HepG2 (cell line): ENCODE measurements around the gene ACBD6. TPM values are rescaled to one million over a fixed set of nuclear protein-coding genes. Genes with fewer than 3 reads are reported as not detected.

ENCODE experiments used
- ATAC-seq: fragments of 200-7000 bp; cut with Tn5 transposase; 3 replicates; pipeline ENCODE4 v1.9.1; 2020; ENCODE audit warnings: mild to moderate bottlenecking, moderate library complexity
- BruUV-seq: library from RNA; stranded (reverse); fragments of 400-500 nt; replicated peaks from 2 replicates; lab custom pipeline; 2021; lab: Mats Ljungman, UMichigan
- CTCF ChIA-PET: fragments of 300-600 bp; formaldehyde crosslinking; extraction: SDS; loops from one replicate; lab custom pipeline; 2021; ENCODE audit warnings: low total read pairs, inconsistent platforms, low intra/inter-chr PET ratio; lab: Yijun Ruan, JAX
- POLR2A ChIA-PET: fragments of 350-600 bp; sonication (Branson Sonifier 250); formaldehyde crosslinking; loops from one replicate; lab custom pipeline; 2020; ENCODE audit warnings: antibody characterized with exemption, inconsistent platforms; lab: Yijun Ruan, JAX
- DNase-seq: peaks from one replicate; pipeline ENCODE4 v3.0.0-alpha.2; 2015; ENCODE audit warnings: low spot score
- FAIRE-seq: peaks from 3 replicates; lab custom pipeline; 2011; peaks lifted over from hg19 to GRCh38; lab: Jason Lieb, UNC
- H2AFZ ChIP-seq: one replicate; pipeline ENCODE4 v1.6.1; 2011; ENCODE audit warnings: low read length, inconsistent platforms
- H3K27ac ChIP-seq: fragments of 300-600 bp; 3 replicates; pipeline ENCODE4 v1.8.0; 2011; ENCODE audit warnings: mixed run types, mild to moderate bottlenecking, mixed read lengths, low read length, inconsistent platforms; ENCODE audit not compliant: insufficient read depth; ENCODE audit errors: extremely low read length
- H3K27me3 ChIP-seq, 2 experiments: fragments of 200-600 bp in 1 of 2; 2 replicates in 1 of 2; 3 replicates in 1 of 2; pipeline versions ENCODE4 v1.6.0 to v1.8.0; 2011; ENCODE audit warnings: low read length in 2 of 2, mild to moderate bottlenecking in 2 of 2, moderate library complexity in 2 of 2, inconsistent platforms in 1 of 2; ENCODE audit not compliant: insufficient read depth in 2 of 2, control insufficient read depth in 1 of 2
- H3K36me3 ChIP-seq, 2 experiments: fragments of 200-600 bp in 1 of 2; replicated peaks in 1 of 2; 2 replicates in 1 of 2; 3 replicates in 1 of 2; pipeline versions ENCODE4 v1.5.1 to v1.8.0; 2011; ENCODE audit warnings: low read length in 2 of 2, inconsistent platforms in 1 of 2; ENCODE audit not compliant: insufficient read depth in 2 of 2, control insufficient read depth in 1 of 2
- H3K4me1 ChIP-seq: 2 replicates; pipeline ENCODE4 v1.5.1; 2012; ENCODE audit warnings: low read length, inconsistent platforms; ENCODE audit not compliant: insufficient read depth
- H3K4me2 ChIP-seq: 2 replicates; pipeline ENCODE4 v1.6.0; 2011; ENCODE audit warnings: low read depth, low read length, inconsistent platforms
- H3K4me3 ChIP-seq, 3 experiments: fragments of 200-600 bp in 1 of 3; sonication (generic), shearing (Covaris generic) in 1 of 3; replicated peaks in 1 of 3; 2 replicates each; pipeline ENCODE4 v1.5.1; 2011 to 2016; ENCODE audit warnings: low read length in 3 of 3, inconsistent platforms in 2 of 3, low read depth in 2 of 3, mild to moderate bottlenecking in 2 of 3, control low read depth in 1 of 3, mixed read lengths in 1 of 3; ENCODE audit not compliant: insufficient read depth in 1 of 3
- H3K79me2 ChIP-seq: one replicate; pipeline ENCODE4 v1.6.1; 2011; ENCODE audit warnings: low read length, inconsistent platforms; ENCODE audit not compliant: insufficient read depth
- H3K9ac ChIP-seq: 2 replicates; pipeline ENCODE4 v1.6.0; 2011; ENCODE audit warnings: mild to moderate bottlenecking, low read depth, low read length, inconsistent platforms; ENCODE audit not compliant: insufficient read depth
- H3K9me3 ChIP-seq: 2 replicates; pipeline ENCODE4 v1.5.1; 2012; ENCODE audit warnings: mild to moderate bottlenecking, low read length
- H4K20me1 ChIP-seq: 2 replicates; pipeline ENCODE4 v1.6.0; 2011; ENCODE audit warnings: inconsistent platforms, mild to moderate bottlenecking, low read length, moderate library complexity; ENCODE audit not compliant: insufficient read depth
- ESRRA ChIP-seq: sonication (generic); formaldehyde crosslinking; IDR thresholded peaks from 2 replicates; pipeline ENCODE4 v1.5.1; 2020; ENCODE audit warnings: mild to moderate bottlenecking, low read depth, missing genetic modification reagents
- HMGA1 ChIP-seq: sonication (generic); formaldehyde crosslinking; conservative IDR thresholded peaks from 2 replicates; pipeline ENCODE4 v1.4.0; 2020; ENCODE audit warnings: missing genetic modification reagents
- KDM4B ChIP-seq: sonication (generic); formaldehyde crosslinking; IDR thresholded peaks from 2 replicates; pipeline ENCODE4 v1.4.0; 2020; ENCODE audit warnings: missing genetic modification reagents
- MAFK ChIP-seq, 2 experiments: IDR thresholded peaks in 1 of 2; conservative IDR thresholded peaks in 1 of 2; 2 replicates each; pipeline ENCODE4 v1.6.1; 2011; ENCODE audit warnings: improper control_type of control experiment in 2 of 2, low read length in 2 of 2
- PAF1 ChIP-seq: IDR thresholded peaks from 2 replicates; pipeline ENCODE4 v1.6.1; 2016; ENCODE audit warnings: missing genetic modification reagents, missing compliant biosample characterization
- RAD21 ChIP-seq: fragments of 450-650 bp; formaldehyde crosslinking; IDR thresholded peaks from 2 replicates; pipeline ENCODE4 v1.5.0; 2020; ENCODE audit warnings: mild to moderate bottlenecking
- RARG ChIP-seq: sonication (generic); formaldehyde crosslinking; IDR thresholded peaks from 2 replicates; pipeline ENCODE4 v1.4.0; 2020; ENCODE audit warnings: low read depth, mild to moderate bottlenecking, missing genetic modification reagents
- SAP130 ChIP-seq: IDR thresholded peaks from 2 replicates; pipeline ENCODE4 v1.6.1; 2016; ENCODE audit warnings: low read depth
- ZBTB26 ChIP-seq: IDR thresholded peaks from 2 replicates; pipeline ENCODE4 v1.6.1; 2016; ENCODE audit warnings: missing compliant biosample characterization, missing genetic modification reagents, borderline replicate concordance
- ZFP62 ChIP-seq: sonication (generic); formaldehyde crosslinking; IDR thresholded peaks from 2 replicates; pipeline ENCODE4 v1.4.0; 2020; ENCODE audit warnings: missing genetic modification reagents
- ZMYM4 ChIP-seq: sonication (generic); formaldehyde crosslinking; IDR thresholded peaks from 2 replicates; pipeline ENCODE4 v1.8.1; 2023; ENCODE audit warnings: mild to moderate bottlenecking, missing genetic modification reagents
- ZNF251 ChIP-seq: sonication (generic); formaldehyde crosslinking; IDR thresholded peaks from 2 replicates; pipeline ENCODE4 v1.9.0; 2021; ENCODE audit warnings: mild to moderate bottlenecking, missing genetic modification reagents
- ZNF256 ChIP-seq: sonication (generic); formaldehyde crosslinking; conservative IDR thresholded peaks from 2 replicates; pipeline ENCODE4 v1.4.0; 2020; ENCODE audit warnings: missing genetic modification reagents
- ZNF274 ChIP-seq: sonication (generic); formaldehyde crosslinking; IDR thresholded peaks from 2 replicates; pipeline ENCODE4 v1.5.1; 2020; ENCODE audit warnings: mild to moderate bottlenecking, missing genetic modification reagents
- ZNF616 ChIP-seq: sonication (generic); formaldehyde crosslinking; IDR thresholded peaks from 2 replicates; pipeline ENCODE4 v1.5.0; 2020; ENCODE audit warnings: low read depth, mild to moderate bottlenecking, missing genetic modification reagents
- ZNF839 ChIP-seq: sonication (generic); formaldehyde crosslinking; IDR thresholded peaks from 2 replicates; pipeline ENCODE4 v1.4.0; 2020; ENCODE audit warnings: missing genetic modification reagents, mild to moderate bottlenecking, borderline replicate concordance
- ZNF891 ChIP-seq: sonication (generic); formaldehyde crosslinking; IDR thresholded peaks from 2 replicates; pipeline ENCODE4 v1.5.0; 2020; ENCODE audit warnings: mild to moderate bottlenecking, missing genetic modification reagents
- WGBS: methylation state at CpG from one replicate; pipeline ENCODE4 v1.1.6; 2017; ENCODE audit warnings: low lambda C conversion rate; 5-methylcytosine and 5-hydroxymethylcytosine counted together
- in situ Hi-C: cut with HindIII; loops from 2 replicates; pipeline ENCODE4 v1.10.0; 2017; ENCODE audit warnings: low pct_unique_long_range_greater_than_20kb; ENCODE audit not compliant: extremely low pct_ligation_motif_present
- intact Hi-C: fragments of 100-400 bp; cut with micrococcal nuclease; formaldehyde crosslinking; loops from one replicate; pipeline ENCODE4 v1.10.0; 2022; ENCODE audit not compliant: unreplicated experiment
- polyA plus RNA-seq, 8 experiments: library from polyadenylated mRNA; depleted of rRNA in 3 of 8; stranded (reverse) in 7 of 8; unstranded in 1 of 8; fragments of >200 nt; fragmentation: Illumina TruSeq in 4 of 8; extraction: Trizol in 4 of 8; gene quantifications; 2 replicates each; pipeline versions ENCODE4 v1.2.1 to v1.2.3, GENCODE V29; 2011 to 2016; ENCODE audit warnings: low read depth in 4 of 8, missing spikeins in 1 of 8, mixed read lengths in 1 of 8; ENCODE audit not compliant: insufficient read depth in 1 of 8
- total RNA-seq, 5 experiments: library from RNA; depleted of rRNA; stranded (reverse); fragments of >200 nt; fragmentation: Illumina TruSeq; extraction: Trizol; gene quantifications; 2 replicates each; pipeline ENCODE4 v1.2.3, GENCODE V29; 2016; ENCODE audit warnings: low read depth in 1 of 5
- TF ChIP-seq, protein P1 (sequence below): sonication (generic); formaldehyde crosslinking; IDR thresholded peaks from 2 replicates; pipeline ENCODE4 v1.4.0; 2020; ENCODE audit warnings: mild to moderate bottlenecking, missing genetic modification reagents, borderline replicate concordance

Gene ACBD6
- total and polyA plus RNA-seq, 2 of the 13 experiments (the other 11 are each of a cell fraction or from before 2014, with no cell fraction given): 33.5 to 47.2 TPM

- in situ Hi-C loops (no loop called here), intact Hi-C loops (no loop called here)
- ATAC-seq (no peak), FAIRE-seq (no peak), DNase-seq (no peak)
- CTCF ChIA-PET: no interaction called here
- H3K4me2 ChIP-seq: no peak overlapping the region
- H4K20me1 ChIP-seq: 0 out of 2 replicates have a peak, but pooled peaks cover 4% of the 10 kb centered on the region
- no peak overlapping the region for H3K4me3 ChIP-seq
- H3K79me2 ChIP-seq: no peaks in the 10 kb centered on the region
- POLR2A ChIA-PET: no interaction called here
- H3K27ac ChIP-seq: no peak overlapping the region
- no peaks in the 10 kb centered on the region for H3K4me1 ChIP-seq
- no peaks in the 10 kb centered on the region for H3K27me3 ChIP-seq
- 98% methylated on average over 6 of the region's 6 CpGs for WGBS
- BruUV-seq: no TSS peak
- no peaks in the 10 kb centered on the region for H3K9me3 ChIP-seq
- TF ChIP-seq ZNF256: no peak
- TF ChIP-seq ZFP62: no peak
- TF ChIP-seq RARG (CRISPR knock-in tag): no peak
- TF ChIP-seq ZBTB26 (CRISPR knock-in tag): no peak
- no peak for TF ChIP-seq ESRRA (CRISPR knock-in tag)
- TF ChIP-seq PAF1: no peak
- no peak for TF ChIP-seq ZMYM4 (CRISPR knock-in tag)
- H3K36me3 ChIP-seq: no peaks in the 10 kb centered on the region
- no peak overlapping the region for H2AFZ ChIP-seq
- H3K9ac ChIP-seq: no peak overlapping the region
Measured at GRCh38 chr1:180369061-180369460, 133.3 kb downstream of the ACBD6 start.

GRCh38 chr1:180366371-180367068, 135.9 kb downstream of the ACBD6 start:
- Histone ChIP-seq H3K4me3 (no peak overlapping the region), H3K36me3 (no peaks in the 10 kb centered on the region), H2AFZ (no peak overlapping the region), H3K4me2 (no peak overlapping the region), H3K27ac (no peak overlapping the region), H4K20me1 (0 out of 2 replicates have a peak, but pooled peaks cover 4% of the 10 kb centered on the region), H3K9ac (no peak overlapping the region), H3K9me3 (no peaks in the 10 kb centered on the region), H3K79me2 (no peaks in the 10 kb centered on the region), H3K4me1 (peaks cover 8% of the 10 kb centered on the region), H3K27me3 (no peaks in the 10 kb centered on the region)
- no peak for FAIRE-seq
- POLR2A ChIA-PET: no interaction called here
- in situ Hi-C loops: no loop called here
- WGBS: 100% methylated on average over 2 of the region's 2 CpGs
- intact Hi-C loops: no loop called here
- BruUV-seq: no TSS peak
- no peak for DNase-seq
- ATAC-seq: no peak
- CTCF ChIA-PET: no interaction called here
- no peak for TF ChIP-seq MAFK (conservative IDR thresholded peaks at IDR 0.05 in 1 of 2, IDR thresholded peaks at IDR 0.05 in 1 of 2; ENCODE audit: low read length in 2 of 2)
- no peak for TF ChIP-seq ZNF839 (CRISPR knock-in tag)
- TF ChIP-seq, protein P1, sequence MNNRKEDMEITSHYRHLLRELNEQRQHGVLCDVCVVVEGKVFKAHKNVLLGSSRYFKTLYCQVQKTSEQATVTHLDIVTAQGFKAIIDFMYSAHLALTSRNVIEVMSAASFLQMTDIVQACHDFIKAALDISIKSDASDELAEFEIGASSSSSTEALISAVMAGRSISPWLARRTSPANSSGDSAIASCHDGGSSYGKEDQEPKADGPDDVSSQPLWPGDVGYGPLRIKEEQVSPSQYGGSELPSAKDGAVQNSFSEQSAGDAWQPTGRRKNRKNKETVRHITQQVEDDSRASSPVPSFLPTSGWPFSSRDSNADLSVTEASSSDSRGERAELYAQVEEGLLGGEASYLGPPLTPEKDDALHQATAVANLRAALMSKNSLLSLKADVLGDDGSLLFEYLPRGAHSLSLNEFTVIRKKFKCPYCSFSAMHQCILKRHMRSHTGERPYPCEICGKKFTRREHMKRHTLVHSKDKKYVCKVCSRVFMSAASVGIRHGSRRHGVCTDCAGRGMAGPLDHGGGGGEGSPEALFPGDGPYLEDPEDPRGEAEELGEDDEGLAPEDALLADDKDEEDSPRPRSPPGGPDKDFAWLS (CRISPR knock-in tag): no peak
- no peak for TF ChIP-seq ZNF251 (CRISPR knock-in tag)
- TF ChIP-seq ZNF274 (CRISPR knock-in tag): no peak
- no peak for TF ChIP-seq HMGA1
- no peak for TF ChIP-seq RAD21
- no peak for TF ChIP-seq ZNF616 (CRISPR knock-in tag)
- TF ChIP-seq SAP130 (CRISPR knock-in tag): no peak
- no peak for TF ChIP-seq KDM4B (CRISPR knock-in tag)
- TF ChIP-seq ZNF891 (CRISPR knock-in tag): no peak
